ENCODE data around the gene SERTM1.

Gene SERTM1

GRCh38 chr13:36712770-36713169 is 39.0 kb downstream of the SERTM1 start:
- DNase-seq: no peak

GRCh38 chr13:36713887-36714286 is 40.1 kb downstream of the SERTM1 start:
- no peak for DNase-seq

GRCh38 chr13:36715841-36716240 is 42.0 kb downstream of the SERTM1 start:
- DNase-seq: no peak

- no peak for DNase-seq
These were observed 43.2 kb downstream of the SERTM1 start for GRCh38 chr13:36717017-36717416.

- DNase-seq: no peak
These were observed 44.2 kb downstream of the SERTM1 start for GRCh38 chr13:36717966-36718545.

GRCh38 chr13:36718686-36719085 is 44.9 kb downstream of the SERTM1 start:
- DNase-seq: no peak

- DNase-seq: no peak
These were observed 50.3 kb downstream of the SERTM1 start for GRCh38 chr13:36724141-36724540.

- no peak for DNase-seq
These were observed 52.1 kb downstream of the SERTM1 start for GRCh38 chr13:36725936-36726335.

GRCh38 chr13:36728006-36728405 is 54.2 kb downstream of the SERTM1 start:
- DNase-seq: no peak

- DNase-seq: peak; percentile 29
These were observed 62.4 kb downstream of the SERTM1 start for GRCh38 chr13:36736119-36736726.

- DNase-seq: no peak
These were observed 63.8 kb downstream of the SERTM1 start for GRCh38 chr13:36737524-36738083.

- DNase-seq: no peak
These were observed 71.6 kb downstream of the SERTM1 start for GRCh38 chr13:36745436-36745835.

GRCh38 chr13:36746051-36746450 is 72.2 kb downstream of the SERTM1 start:
- DNase-seq: no peak
